ENCODE data around the gene CYP1B1.

Gene CYP1B1

GRCh38 chr2:38074764-38075506 is 1.0 kb downstream of the CYP1B1 start:
- DNase-seq, result peak; percentile 62 to 75 (median 62)

GRCh38 chr2:38074058-38074763 is 1.7 kb downstream of the CYP1B1 start:
- peak in 2 of 3 donors; percentile 48 to 62 for DNase-seq

DNA sequence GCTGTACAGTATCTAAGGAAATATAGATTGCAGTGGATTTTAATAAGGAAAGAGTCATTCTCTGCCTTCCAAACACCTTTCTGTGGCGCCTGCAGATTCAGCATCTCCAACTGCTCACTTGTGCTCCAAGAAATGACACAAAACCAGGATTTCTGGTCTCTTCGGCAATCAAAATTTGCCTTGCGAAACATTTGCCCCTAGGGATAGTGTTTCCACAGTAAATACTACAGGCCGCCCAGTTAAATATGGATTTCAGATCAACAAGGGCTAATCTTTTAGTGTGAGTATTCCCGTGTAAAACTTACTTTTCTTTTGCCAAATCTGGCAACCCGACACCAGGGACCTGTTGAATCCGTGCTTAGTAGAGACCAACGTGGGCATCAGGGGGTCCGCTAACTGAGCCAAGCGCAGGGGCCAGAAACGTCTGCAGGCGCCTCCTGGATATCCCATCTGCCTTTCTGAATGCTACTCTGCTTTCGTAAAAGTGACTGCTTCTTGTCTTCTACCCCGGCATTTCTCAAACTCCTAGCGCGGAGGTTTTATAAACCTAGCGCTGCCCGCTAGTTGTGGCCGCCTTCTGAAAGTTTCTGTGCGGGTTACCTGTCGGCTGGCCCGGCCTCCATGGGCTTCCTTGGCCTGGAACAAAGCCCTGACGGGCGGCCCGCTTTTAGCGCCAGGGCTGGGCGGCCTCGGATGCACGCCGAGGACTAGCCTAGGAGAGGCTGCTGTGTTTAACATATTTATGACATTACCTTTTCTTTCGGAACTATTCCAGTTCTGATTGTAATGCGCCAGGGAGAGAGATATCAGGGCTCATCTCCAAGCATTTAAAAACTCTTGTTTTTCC is 2.5 kb downstream of the CYP1B1 start:
- peak in 2 of 3 donors; percentile 27 to 35 for DNase-seq

DNA sequence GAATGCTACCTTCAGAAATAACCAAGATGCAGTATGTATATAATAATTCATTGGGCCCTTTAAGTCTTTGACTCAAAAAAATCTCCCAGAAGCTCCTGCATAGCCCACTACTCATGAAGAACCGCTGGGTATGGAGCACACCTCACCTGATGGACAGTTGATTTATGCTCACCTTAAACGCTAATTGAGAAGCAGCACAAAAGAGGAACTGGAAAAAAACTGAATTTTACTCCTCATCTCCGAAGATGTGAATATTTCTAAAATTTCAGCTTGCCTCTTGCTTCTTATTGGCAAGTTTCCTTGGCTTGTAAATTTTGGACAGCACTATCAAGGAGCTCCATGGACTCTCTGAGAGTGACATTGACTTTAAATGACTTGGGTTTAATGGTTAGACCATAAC is 5.5 kb downstream of the CYP1B1 start:
- DNase-seq, result no peak

DNA sequence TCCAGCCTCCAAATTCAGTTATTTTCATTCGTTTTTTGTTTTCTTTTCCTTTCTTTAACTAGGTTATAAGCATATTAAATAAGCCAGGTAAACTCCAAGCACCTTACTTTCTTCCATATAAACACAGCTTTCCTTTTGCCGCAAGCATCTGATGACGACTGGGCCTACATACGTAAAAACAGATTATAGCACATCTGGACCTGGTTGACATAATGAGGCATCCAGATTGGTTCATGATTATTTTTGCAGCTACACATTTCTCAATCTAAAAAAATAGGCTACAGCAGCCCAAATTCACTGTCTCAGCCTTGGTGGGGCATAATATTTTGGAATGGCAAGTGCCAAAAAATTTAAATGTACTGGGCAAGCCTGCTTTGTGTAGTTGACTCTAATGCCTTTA is 7.7 kb downstream of the CYP1B1 start:
- no peak for DNase-seq

- DNase-seq, result no peak
These were observed 9.4 kb downstream of the CYP1B1 start for GRCh38 chr2:38066421-38067115.

DNA sequence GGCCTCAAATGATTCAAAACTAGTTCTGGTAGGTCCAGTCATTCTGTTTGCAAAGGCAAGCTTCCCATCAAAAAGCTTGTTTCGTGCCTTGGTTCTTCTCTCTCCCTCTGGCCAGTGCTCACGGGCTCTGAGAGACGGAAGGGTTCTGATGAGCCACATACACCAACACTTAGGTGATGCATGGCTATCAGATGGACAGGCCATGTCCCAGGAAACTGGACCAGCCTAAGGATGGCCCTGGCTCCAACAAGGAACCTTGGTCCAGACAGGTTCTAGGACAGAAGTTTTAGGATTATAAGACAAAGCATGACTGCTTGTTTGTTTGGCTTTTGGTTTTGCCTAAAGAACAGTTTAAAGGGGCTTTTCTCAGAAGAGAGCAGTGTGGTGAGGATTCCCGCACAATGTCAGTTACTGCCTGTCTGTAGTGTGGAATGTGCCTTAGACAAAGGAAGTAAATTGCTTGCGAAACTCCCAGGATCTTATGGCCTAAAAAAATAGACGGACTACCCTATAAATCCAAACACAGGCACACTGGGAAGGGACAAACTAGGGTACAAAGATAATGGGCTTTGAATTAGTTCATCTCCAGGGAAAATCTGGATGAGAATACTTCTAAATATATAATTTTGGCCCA is 10.3 kb downstream of the CYP1B1 start:
- no peak for DNase-seq

DNA sequence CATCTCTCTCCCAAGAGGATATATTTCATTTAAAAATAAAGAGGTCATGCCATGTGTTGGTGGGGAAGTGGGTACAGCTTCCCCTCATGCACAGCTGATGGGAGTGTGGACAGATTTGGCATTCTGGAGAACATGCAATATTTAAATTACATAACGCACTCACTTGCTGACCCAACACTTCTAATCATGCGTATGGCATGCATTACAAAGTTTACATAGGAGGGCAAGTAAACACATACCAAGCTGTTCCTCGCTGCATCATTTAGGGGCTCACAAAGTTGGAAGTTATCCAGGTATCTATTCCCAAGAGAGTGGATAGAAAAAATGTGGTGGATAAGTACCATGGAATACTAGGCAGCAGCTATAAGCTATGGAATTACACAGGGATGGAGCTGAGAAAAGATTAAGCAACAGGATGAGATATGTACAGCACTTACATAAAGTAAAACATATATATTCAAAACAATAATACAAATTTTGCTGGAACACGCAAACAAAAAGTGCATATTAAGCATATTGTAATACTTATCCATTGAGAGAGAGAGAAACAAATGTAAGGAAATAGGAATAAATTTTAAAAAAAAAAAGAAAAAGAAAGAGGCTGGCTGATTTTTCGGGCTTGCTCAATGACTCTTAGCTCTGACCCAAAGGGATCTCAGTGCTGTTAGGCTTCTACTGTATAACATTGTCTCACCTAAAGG is 11.0 kb downstream of the CYP1B1 start:
- DNase-seq, result peak; percentile 37 to 56 (median 51)

DNA sequence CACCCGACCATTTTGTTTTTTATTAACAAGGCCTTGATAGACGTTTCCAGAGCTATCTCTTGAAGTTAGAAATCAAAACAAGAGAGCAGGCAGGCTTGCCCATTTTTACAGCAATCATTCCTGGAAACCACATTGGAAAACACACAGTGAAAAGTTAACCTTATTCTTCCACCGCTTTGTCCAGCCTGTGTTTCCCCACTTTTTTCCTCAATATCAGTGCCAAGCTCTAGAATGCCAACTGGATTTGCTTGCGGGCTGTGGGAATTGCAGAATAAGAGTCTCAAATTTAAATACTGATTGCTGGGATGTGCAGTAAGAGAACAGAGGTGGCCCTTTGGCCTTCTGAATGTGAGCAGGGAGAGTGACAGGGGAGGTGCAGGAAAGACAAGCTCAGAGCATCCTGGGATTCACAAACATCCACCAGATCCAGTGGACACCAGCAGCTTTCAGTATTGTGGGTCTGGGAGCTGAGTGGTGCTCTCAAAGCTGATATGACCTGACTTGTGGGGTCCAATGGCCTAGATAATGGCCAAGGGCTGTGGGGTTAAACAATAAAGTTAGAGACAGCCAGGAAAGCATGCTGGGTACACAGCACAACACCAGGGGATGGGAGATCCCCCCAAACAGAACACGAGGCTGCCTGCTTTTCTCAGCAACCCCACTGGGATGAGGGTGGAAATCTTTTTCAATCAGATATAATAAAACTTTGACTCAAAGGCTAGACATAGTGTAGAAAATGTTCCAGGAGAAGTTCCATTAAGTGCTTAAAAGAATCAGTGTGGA is 15.5 kb downstream of the CYP1B1 start:
- no peak for DNase-seq

DNA sequence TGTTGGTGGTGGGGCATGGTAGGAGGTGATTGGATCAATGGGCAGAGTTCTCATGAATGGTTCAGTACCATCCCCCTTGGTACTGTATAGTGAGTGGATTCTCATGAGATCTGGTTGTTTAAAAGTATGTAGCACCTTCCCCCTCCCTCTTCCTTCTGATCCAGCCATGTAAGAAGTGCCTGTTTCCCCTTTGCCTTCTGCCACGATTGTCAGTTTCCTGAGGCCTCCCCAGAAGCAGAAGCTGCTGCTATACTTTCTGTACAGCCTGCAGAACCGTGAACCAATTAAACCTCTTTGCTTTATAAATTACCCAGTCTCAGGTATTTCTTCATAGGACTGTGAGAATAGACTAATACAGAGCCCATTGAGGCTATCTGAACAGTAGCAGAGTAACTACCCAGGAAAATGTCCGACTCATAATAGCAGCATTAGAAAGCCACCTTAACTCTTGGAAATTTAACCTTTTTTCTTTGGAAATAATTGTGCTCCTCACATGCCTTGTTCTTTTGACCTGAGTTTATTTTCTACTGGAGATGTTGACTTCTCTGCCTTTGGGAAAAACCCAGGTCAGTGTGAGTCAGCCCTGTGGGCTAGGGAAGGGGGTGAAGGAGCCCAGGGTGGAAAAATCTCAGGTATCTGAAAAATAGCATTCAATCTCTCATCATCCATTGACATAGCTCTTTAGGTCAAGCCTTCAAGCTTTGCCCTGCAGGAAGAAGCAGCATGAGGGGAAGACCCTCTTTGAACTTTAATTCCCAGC is 18.1 kb downstream of the CYP1B1 start:
- DNase-seq, result peak; percentile 41 to 53 (median 51)

DNA sequence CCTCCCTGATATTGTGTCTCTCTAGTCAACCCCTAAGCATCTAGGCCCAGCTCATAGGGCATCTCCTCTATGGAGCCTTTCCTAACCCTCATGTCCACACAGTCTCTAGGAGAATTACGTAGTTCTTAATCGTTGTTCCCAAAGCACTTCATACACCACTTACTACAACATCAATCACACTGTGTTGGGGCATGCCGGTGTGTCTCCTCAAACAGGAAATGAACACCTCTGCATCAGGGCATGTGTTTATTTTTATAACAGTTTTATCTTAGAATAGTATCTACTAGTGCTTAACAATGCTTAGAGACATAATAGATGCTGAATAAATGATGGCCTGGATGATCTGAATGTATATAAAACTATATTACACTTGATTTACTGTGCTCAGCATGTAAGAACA is 19.7 kb downstream of the CYP1B1 start:
- DNase-seq, result no peak

DNA sequence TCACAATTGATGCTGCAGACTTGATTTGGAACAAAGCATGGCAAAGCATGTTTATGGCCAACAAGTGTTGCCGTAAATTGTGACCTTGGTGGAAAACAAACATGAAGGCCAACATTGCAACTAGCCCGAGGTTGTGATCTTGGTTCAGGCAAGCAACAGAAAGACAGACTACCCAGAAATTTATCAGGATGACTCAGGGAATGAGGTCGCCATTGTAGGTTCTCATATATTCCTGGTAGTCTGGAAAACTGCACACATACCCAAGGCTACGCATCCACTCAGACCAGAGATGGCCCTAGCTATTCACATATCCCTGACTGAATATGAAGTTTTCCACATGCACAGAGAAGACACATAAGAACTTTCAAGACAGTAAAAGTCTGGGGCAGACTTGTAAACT is 30.1 kb downstream of the CYP1B1 start:
- no peak for DNase-seq

DNA sequence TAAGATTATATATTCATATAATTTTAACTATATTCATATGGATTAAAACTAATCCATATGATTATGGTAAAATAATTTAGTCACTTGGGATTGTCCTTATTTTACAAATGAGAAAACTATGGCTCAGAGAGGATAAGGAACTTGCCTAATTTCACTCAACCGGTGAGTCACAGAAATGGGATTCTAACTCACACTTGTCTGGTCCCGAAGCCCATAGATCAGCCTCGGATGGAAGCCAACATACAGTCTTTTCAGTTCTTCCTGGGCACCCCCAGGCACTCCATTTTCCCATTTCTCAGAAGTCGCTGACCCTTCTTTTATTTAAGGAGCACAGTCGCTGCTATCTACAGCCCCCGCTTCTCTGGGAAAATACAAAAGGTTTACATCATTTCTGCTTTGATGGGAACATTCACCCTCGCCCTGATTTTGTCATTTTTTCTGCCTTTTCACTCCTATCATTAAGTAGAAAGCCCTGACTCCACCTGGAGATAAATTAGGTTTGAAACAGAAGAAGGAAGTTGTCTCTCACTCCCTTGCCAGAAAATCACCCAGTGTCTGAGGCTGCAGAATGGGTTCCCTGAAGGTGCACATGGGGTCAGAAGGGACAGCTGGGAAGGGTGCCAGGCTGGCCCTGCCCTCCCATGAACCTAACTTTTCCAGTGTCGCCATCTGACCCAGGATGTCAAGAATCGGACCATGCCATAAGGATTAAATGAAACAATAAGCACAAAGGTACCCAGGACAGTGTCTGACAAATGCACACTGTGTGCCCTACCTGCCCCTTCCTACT is 36.6 kb downstream of the CYP1B1 start:
- DNase-seq, result peak; percentile 87 to 95 (median 93)

GRCh38 chr2:38038682-38039081 is 37.3 kb downstream of the CYP1B1 start:
- DNase-seq, result peak in 1 of 3 donors; percentile 22

DNA sequence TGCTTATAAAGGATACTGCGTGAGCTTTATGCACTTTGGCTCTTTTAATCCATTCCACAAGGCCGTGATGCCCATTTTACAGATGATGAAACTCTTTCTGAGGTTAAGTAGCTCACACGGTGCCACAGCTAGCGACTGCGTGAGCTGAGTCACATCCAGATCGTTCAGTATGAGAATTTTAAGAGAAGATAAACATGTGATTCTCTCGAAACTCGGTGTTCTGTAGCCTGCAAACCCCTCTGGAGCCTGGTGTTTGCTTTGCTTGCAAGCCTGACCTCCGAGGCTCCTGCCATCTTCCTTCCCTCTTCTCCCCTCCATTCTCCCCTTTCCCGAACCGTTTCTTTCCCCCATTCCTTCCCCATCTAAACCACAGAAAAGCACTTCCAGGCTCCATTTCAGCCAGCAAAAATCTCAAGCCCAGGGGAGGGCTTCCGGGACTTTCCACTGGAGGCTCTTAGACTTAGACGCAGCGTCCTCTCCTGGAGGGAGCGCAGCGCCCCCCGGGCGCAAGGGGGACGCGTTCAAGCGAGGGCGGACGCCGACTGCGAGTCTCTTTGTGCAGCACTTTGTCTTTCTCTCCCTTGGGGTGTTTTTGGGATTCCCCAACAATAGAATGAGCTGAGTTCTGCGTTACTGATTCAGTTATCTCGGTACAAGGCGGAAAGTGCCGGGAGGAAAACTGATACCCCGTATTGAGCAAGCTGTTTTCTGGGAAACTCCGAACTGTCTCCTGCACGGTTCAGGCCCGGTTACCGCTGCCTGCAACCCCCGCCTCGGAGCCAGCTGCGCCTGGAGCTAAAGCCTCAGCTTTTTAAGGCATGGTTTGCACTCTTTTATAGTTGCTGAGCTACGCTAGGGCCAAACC is 38.0 kb downstream of the CYP1B1 start:
- peak; percentile 89 to 96 (median 94) for DNase-seq

DNA sequence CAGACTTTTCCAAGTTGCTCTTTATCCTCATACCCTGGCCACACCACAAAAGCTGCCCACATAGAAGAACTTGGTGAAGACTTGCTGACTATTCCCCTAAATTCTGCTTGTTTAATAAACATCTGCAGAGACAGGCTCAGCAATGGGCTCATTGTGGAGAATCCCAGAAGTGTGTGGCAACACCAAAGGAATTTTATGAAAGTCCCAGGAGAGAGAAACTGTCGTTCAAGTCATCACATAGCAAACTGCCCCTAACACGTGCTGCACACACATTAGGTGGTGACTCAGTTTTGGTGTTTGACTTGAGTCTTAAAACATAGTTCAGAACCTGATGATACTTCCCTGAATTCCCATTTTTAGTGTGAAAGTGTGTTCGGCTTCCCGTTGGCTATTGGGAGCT is 38.6 kb downstream of the CYP1B1 start:
- DNase-seq, result peak; percentile 79 to 87 (median 81)

- DNase-seq, result peak in 1 of 3 donors; percentile 17
These were observed 40.0 kb downstream of the CYP1B1 start for GRCh38 chr2:38035968-38036367.

DNA sequence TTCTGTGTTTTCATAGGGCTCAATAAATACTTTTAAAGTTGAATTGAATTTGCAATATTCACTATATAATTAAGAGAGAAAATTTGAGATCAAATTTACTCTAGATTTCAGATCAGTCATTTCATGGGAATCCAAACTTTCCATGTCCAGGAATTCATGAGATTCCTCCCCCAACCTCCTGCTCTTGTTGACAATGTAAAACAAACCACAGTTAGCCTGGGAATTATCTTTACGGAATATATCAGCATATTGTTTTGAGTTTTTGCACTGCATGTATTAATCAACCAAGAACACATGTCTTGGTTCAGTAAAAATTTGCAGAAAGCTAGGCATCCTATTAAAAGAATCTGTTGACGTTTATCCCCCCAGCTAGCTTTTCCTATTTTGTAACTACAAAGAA is 42.3 kb downstream of the CYP1B1 start:
- no peak for DNase-seq
